H1 (cell line): Measurements from ENCODE around the gene BRAT1. TPM values are rescaled to one million over a fixed set of nuclear protein-coding genes. Genes with fewer than 3 reads are reported as not detected.

Source experiments
- CBX5 ChIP-seq: fragments of 300-800, 300-1000 bp; sonication (generic); IDR thresholded peaks from 2 replicates; pipeline ENCODE4 v1.7.1; 2016; ENCODE audit warnings: antibody characterized with exemption, low read length, low read depth
- EZH2 ChIP-seq: fragments of 200-600 bp; sonication (generic); IDR thresholded peaks from 2 replicates; pipeline ENCODE4 v1.7.1; 2012; ENCODE audit warnings: low read depth, mild to moderate bottlenecking, moderate library complexity, low read length, inconsistent platforms; ENCODE audit not compliant: severe bottlenecking
- KDM5A ChIP-seq: fragments of 200-600 bp; IDR thresholded peaks from 2 replicates; pipeline ENCODE4 v1.7.1; 2012; ENCODE audit warnings: mild to moderate bottlenecking, low read length, inconsistent platforms, mixed read lengths
- MAFK ChIP-seq: IDR thresholded peaks from 2 replicates; pipeline ENCODE4 v1.6.1; 2012; ENCODE audit warnings: low read depth, mild to moderate bottlenecking, improper control_type of control experiment, low read length
- RAD21 ChIP-seq, 2 experiments: IDR thresholded peaks in 1 of 2; conservative IDR thresholded peaks in 1 of 2; 2 replicates each; pipeline ENCODE4 v1.6.1; 2011; ENCODE audit warnings: low read depth in 2 of 2, low read length in 2 of 2, improper control_type of control experiment in 1 of 2, inconsistent platforms in 1 of 2, mild to moderate bottlenecking in 1 of 2, moderate library complexity in 1 of 2
- RBBP5 ChIP-seq: IDR thresholded peaks from 2 replicates; pipeline ENCODE4 v1.7.1; 2012; ENCODE audit warnings: low read depth, mild to moderate bottlenecking, inconsistent platforms, low read length, moderate library complexity, borderline replicate concordance
- RNF2 ChIP-seq: fragments of 200-900, 300-1000 bp; sonication (generic); IDR thresholded peaks from 2 replicates; pipeline ENCODE4 v1.7.1; 2016; ENCODE audit warnings: borderline replicate concordance, low read depth, mild to moderate bottlenecking, antibody characterized with exemption, low read length; ENCODE audit not compliant: poor library complexity, severe bottlenecking; ENCODE audit errors: missing control alignments
- SIRT6 ChIP-seq: IDR thresholded peaks from one replicate; pipeline ENCODE4 v1.7.1; 2012; ENCODE audit warnings: low read length, inconsistent platforms
- polyA plus RNA-seq, 7 experiments: library from polyadenylated mRNA; depleted of rRNA in 3 of 7; stranded (reverse) in 5 of 7; unstranded in 2 of 7; fragments of >200 nt in 5 of 7; fragments of 200-250 nt in 2 of 7; gene quantifications; 1 replicate in 5 of 7; 2 replicates in 1 of 7; 4 replicates in 1 of 7; pipeline versions ENCODE4 v1.2.1 to v1.2.3, GENCODE V29; 2011 to 2013; ENCODE audit warnings: missing spikeins in 2 of 7, mixed read lengths in 2 of 7
- total RNA-seq: library from RNA; stranded (reverse); fragmentation: NEBNext Ultra II Directional; extraction: Animal tissue kit (Norgen Biotek cat#: 25700); gene quantifications from 2 replicates; pipeline ENCODE4 v1.2.1, GENCODE V29; 2021
- TF ChIP-seq, protein P1 (sequence below): fragments of 300-600 bp; sonication (generic); IDR thresholded peaks from 2 replicates; pipeline ENCODE4 v1.7.1; 2012; ENCODE audit warnings: low read length, moderate library complexity, mild to moderate bottlenecking, inconsistent platforms; ENCODE audit not compliant: insufficient replicate concordance

BRAT1 gene
- total and polyA plus RNA-seq, 2 of the 8 experiments (the other 6 are each of a cell fraction or from before 2014, with no cell fraction given), result 36.8 to 42.3 TPM

DNA sequence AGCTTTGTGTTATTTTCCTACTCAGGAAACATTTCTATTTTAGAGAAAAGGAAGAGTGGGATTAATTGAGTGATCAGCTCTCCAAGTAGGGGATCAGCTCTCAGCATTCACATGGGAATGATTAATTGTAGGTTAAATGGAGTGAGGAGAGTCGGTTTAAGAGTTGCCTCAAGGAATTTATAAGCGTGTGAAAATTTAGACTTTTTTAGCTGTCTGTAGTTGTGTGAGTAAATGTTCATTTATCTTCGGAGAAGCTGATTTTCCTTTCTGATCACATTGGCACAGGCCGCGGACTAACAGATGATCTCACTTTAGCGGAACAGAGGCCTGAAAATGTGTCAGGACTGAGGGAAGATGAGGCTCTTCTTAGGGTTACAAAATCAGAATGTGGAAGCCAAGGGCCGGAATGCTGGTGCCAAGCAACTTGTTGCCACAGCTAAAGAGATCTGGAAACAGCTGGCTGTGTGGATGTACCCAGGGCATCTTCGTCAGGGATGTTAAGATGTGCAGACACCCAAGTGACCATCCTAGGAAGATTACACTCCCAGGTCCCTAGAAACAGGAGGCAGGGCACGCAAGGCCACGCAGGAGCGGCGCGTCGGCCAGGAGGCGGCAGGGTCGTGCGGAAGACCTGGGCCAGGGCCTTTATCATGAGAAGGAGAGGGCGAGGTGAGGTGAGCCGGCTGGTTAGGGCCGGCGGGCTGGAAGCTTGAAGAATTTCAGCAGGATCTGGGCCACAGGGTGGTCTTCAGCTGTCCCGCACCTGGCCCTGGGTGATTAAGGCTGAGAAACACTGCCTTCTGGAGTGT is 41.3 kb upstream of the BRAT1 start (continued):
- TF ChIP-seq, protein P1, sequence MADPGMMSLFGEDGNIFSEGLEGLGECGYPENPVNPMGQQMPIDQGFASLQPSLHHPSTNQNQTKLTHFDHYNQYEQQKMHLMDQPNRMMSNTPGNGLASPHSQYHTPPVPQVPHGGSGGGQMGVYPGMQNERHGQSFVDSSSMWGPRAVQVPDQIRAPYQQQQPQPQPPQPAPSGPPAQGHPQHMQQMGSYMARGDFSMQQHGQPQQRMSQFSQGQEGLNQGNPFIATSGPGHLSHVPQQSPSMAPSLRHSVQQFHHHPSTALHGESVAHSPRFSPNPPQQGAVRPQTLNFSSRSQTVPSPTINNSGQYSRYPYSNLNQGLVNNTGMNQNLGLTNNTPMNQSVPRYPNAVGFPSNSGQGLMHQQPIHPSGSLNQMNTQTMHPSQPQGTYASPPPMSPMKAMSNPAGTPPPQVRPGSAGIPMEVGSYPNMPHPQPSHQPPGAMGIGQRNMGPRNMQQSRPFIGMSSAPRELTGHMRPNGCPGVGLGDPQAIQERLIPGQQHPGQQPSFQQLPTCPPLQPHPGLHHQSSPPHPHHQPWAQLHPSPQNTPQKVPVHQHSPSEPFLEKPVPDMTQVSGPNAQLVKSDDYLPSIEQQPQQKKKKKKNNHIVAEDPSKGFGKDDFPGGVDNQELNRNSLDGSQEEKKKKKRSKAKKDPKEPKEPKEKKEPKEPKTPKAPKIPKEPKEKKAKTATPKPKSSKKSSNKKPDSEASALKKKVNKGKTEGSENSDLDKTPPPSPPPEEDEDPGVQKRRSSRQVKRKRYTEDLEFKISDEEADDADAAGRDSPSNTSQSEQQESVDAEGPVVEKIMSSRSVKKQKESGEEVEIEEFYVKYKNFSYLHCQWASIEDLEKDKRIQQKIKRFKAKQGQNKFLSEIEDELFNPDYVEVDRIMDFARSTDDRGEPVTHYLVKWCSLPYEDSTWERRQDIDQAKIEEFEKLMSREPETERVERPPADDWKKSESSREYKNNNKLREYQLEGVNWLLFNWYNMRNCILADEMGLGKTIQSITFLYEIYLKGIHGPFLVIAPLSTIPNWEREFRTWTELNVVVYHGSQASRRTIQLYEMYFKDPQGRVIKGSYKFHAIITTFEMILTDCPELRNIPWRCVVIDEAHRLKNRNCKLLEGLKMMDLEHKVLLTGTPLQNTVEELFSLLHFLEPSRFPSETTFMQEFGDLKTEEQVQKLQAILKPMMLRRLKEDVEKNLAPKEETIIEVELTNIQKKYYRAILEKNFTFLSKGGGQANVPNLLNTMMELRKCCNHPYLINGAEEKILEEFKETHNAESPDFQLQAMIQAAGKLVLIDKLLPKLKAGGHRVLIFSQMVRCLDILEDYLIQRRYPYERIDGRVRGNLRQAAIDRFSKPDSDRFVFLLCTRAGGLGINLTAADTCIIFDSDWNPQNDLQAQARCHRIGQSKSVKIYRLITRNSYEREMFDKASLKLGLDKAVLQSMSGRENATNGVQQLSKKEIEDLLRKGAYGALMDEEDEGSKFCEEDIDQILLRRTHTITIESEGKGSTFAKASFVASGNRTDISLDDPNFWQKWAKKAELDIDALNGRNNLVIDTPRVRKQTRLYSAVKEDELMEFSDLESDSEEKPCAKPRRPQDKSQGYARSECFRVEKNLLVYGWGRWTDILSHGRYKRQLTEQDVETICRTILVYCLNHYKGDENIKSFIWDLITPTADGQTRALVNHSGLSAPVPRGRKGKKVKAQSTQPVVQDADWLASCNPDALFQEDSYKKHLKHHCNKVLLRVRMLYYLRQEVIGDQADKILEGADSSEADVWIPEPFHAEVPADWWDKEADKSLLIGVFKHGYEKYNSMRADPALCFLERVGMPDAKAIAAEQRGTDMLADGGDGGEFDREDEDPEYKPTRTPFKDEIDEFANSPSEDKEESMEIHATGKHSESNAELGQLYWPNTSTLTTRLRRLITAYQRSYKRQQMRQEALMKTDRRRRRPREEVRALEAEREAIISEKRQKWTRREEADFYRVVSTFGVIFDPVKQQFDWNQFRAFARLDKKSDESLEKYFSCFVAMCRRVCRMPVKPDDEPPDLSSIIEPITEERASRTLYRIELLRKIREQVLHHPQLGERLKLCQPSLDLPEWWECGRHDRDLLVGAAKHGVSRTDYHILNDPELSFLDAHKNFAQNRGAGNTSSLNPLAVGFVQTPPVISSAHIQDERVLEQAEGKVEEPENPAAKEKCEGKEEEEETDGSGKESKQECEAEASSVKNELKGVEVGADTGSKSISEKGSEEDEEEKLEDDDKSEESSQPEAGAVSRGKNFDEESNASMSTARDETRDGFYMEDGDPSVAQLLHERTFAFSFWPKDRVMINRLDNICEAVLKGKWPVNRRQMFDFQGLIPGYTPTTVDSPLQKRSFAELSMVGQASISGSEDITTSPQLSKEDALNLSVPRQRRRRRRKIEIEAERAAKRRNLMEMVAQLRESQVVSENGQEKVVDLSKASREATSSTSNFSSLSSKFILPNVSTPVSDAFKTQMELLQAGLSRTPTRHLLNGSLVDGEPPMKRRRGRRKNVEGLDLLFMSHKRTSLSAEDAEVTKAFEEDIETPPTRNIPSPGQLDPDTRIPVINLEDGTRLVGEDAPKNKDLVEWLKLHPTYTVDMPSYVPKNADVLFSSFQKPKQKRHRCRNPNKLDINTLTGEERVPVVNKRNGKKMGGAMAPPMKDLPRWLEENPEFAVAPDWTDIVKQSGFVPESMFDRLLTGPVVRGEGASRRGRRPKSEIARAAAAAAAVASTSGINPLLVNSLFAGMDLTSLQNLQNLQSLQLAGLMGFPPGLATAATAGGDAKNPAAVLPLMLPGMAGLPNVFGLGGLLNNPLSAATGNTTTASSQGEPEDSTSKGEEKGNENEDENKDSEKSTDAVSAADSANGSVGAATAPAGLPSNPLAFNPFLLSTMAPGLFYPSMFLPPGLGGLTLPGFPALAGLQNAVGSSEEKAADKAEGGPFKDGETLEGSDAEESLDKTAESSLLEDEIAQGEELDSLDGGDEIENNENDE, result no peak
- no peak for TF ChIP-seq RAD21 (IDR thresholded peaks at IDR 0.05 in 1 of 2, conservative IDR thresholded peaks at IDR 0.05 in 1 of 2; ENCODE audit: low read depth in 2 of 2, low read length in 2 of 2)
- TF ChIP-seq MAFK, result no peak
- TF ChIP-seq RNF2, result no peak
- TF ChIP-seq CBX5, result no peak
- no peak for TF ChIP-seq EZH2
- TF ChIP-seq RBBP5, result no peak
- no peak for TF ChIP-seq SIRT6
- no peak for TF ChIP-seq KDM5A
